Measurements from ENCODE around the gene MED12L.

DNA sequence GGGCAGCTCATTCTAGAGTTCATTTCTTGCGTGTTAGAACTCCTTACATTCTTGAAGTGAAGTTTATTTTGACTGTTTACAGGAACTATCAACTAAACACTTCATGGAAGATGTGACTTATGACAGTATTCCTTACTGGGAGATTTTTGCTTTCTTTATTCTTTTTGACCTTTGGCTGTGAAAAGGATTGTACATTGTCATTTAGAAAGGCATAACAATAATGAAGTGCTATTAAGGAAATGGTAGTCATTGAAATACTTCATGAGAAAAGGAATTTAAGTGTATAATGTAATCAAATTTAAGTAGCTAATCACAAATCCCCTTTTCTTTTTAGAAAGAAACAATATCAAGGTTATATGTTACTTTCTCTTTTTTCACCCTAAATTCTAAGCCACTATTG lies 181.6 kb downstream of the MED12L start:
- TF ChIP-seq, protein P1, sequence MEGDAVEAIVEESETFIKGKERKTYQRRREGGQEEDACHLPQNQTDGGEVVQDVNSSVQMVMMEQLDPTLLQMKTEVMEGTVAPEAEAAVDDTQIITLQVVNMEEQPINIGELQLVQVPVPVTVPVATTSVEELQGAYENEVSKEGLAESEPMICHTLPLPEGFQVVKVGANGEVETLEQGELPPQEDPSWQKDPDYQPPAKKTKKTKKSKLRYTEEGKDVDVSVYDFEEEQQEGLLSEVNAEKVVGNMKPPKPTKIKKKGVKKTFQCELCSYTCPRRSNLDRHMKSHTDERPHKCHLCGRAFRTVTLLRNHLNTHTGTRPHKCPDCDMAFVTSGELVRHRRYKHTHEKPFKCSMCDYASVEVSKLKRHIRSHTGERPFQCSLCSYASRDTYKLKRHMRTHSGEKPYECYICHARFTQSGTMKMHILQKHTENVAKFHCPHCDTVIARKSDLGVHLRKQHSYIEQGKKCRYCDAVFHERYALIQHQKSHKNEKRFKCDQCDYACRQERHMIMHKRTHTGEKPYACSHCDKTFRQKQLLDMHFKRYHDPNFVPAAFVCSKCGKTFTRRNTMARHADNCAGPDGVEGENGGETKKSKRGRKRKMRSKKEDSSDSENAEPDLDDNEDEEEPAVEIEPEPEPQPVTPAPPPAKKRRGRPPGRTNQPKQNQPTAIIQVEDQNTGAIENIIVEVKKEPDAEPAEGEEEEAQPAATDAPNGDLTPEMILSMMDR (tag by site-specific recombination; IDR thresholded peaks at IDR 0.05), result no peak
- TF ChIP-seq KLF10 (tag by site-specific recombination; IDR thresholded peaks at IDR 0.05) (no peak), ZNF76 (tag by site-specific recombination; IDR thresholded peaks at IDR 0.05; ENCODE audit: borderline replicate concordance, low read depth) (no peak), ZBTB21 (tag by site-specific recombination; IDR thresholded peaks at IDR 0.05) (no peak), ZNF121 (tag by site-specific recombination; IDR thresholded peaks at IDR 0.05) (no peak), ZNF837 (tag by site-specific recombination; IDR thresholded peaks at IDR 0.05) (no peak), GLIS1 (tag by site-specific recombination; IDR thresholded peaks at IDR 0.05) (no peak), OVOL3 (tag by site-specific recombination; IDR thresholded peaks at IDR 0.05) (no peak)
- TF ChIP-seq, protein P2, sequence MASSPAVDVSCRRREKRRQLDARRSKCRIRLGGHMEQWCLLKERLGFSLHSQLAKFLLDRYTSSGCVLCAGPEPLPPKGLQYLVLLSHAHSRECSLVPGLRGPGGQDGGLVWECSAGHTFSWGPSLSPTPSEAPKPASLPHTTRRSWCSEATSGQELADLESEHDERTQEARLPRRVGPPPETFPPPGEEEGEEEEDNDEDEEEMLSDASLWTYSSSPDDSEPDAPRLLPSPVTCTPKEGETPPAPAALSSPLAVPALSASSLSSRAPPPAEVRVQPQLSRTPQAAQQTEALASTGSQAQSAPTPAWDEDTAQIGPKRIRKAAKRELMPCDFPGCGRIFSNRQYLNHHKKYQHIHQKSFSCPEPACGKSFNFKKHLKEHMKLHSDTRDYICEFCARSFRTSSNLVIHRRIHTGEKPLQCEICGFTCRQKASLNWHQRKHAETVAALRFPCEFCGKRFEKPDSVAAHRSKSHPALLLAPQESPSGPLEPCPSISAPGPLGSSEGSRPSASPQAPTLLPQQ (tag by site-specific recombination; IDR thresholded peaks at IDR 0.05), result no peak
- TF ChIP-seq, protein P3, sequence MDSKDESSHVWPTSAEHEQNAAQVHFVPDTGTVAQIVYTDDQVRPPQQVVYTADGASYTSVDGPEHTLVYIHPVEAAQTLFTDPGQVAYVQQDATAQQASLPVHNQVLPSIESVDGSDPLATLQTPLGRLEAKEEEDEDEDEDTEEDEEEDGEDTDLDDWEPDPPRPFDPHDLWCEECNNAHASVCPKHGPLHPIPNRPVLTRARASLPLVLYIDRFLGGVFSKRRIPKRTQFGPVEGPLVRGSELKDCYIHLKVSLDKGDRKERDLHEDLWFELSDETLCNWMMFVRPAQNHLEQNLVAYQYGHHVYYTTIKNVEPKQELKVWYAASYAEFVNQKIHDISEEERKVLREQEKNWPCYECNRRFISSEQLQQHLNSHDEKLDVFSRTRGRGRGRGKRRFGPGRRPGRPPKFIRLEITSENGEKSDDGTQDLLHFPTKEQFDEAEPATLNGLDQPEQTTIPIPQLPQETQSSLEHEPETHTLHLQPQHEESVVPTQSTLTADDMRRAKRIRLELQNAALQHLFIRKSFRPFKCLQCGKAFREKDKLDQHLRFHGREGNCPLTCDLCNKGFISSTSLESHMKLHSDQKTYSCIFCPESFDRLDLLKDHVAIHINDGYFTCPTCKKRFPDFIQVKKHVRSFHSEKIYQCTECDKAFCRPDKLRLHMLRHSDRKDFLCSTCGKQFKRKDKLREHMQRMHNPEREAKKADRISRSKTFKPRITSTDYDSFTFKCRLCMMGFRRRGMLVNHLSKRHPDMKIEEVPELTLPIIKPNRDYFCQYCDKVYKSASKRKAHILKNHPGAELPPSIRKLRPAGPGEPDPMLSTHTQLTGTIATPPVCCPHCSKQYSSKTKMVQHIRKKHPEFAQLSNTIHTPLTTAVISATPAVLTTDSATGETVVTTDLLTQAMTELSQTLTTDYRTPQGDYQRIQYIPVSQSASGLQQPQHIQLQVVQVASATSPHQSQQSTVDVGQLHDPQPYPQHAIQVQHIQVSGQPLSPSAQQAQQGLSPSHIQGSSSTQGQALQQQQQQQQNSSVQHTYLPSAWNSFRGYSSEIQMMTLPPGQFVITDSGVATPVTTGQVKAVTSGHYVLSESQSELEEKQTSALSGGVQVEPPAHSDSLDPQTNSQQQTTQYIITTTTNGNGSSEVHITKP (tag by site-specific recombination; IDR thresholded peaks at IDR 0.05), result no peak
- TF ChIP-seq, protein P4, sequence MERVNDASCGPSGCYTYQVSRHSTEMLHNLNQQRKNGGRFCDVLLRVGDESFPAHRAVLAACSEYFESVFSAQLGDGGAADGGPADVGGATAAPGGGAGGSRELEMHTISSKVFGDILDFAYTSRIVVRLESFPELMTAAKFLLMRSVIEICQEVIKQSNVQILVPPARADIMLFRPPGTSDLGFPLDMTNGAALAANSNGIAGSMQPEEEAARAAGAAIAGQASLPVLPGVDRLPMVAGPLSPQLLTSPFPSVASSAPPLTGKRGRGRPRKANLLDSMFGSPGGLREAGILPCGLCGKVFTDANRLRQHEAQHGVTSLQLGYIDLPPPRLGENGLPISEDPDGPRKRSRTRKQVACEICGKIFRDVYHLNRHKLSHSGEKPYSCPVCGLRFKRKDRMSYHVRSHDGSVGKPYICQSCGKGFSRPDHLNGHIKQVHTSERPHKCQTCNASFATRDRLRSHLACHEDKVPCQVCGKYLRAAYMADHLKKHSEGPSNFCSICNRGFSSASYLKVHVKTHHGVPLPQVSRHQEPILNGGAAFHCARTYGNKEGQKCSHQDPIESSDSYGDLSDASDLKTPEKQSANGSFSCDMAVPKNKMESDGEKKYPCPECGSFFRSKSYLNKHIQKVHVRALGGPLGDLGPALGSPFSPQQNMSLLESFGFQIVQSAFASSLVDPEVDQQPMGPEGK (tag by site-specific recombination; IDR thresholded peaks at IDR 0.05), result no peak
- TF ChIP-seq, protein P5, sequence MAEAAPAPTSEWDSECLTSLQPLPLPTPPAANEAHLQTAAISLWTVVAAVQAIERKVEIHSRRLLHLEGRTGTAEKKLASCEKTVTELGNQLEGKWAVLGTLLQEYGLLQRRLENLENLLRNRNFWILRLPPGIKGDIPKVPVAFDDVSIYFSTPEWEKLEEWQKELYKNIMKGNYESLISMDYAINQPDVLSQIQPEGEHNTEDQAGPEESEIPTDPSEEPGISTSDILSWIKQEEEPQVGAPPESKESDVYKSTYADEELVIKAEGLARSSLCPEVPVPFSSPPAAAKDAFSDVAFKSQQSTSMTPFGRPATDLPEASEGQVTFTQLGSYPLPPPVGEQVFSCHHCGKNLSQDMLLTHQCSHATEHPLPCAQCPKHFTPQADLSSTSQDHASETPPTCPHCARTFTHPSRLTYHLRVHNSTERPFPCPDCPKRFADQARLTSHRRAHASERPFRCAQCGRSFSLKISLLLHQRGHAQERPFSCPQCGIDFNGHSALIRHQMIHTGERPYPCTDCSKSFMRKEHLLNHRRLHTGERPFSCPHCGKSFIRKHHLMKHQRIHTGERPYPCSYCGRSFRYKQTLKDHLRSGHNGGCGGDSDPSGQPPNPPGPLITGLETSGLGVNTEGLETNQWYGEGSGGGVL (tag by site-specific recombination; IDR thresholded peaks at IDR 0.05), result no peak
- TF ChIP-seq, protein P6, sequence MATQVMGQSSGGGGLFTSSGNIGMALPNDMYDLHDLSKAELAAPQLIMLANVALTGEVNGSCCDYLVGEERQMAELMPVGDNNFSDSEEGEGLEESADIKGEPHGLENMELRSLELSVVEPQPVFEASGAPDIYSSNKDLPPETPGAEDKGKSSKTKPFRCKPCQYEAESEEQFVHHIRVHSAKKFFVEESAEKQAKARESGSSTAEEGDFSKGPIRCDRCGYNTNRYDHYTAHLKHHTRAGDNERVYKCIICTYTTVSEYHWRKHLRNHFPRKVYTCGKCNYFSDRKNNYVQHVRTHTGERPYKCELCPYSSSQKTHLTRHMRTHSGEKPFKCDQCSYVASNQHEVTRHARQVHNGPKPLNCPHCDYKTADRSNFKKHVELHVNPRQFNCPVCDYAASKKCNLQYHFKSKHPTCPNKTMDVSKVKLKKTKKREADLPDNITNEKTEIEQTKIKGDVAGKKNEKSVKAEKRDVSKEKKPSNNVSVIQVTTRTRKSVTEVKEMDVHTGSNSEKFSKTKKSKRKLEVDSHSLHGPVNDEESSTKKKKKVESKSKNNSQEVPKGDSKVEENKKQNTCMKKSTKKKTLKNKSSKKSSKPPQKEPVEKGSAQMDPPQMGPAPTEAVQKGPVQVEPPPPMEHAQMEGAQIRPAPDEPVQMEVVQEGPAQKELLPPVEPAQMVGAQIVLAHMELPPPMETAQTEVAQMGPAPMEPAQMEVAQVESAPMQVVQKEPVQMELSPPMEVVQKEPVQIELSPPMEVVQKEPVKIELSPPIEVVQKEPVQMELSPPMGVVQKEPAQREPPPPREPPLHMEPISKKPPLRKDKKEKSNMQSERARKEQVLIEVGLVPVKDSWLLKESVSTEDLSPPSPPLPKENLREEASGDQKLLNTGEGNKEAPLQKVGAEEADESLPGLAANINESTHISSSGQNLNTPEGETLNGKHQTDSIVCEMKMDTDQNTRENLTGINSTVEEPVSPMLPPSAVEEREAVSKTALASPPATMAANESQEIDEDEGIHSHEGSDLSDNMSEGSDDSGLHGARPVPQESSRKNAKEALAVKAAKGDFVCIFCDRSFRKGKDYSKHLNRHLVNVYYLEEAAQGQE (tag by site-specific recombination; IDR thresholded peaks at IDR 0.05), result no peak

Data from HEK293 (cell line).